GM18907 (cell line): Measurements from ENCODE around the gene WAC.
"Not testable (repeated sequence)": the region's sequence is repeated elsewhere in the genome, so short reads cannot be mapped to it uniquely, and the experiment has no call there.

Experiments used
- ATAC-seq: cut with Tn5 transposase; IDR thresholded peaks from one replicate; pipeline ENCODE4 v1.9.1; 2021; ENCODE audit warnings: mild to moderate bottlenecking, moderate library complexity; ENCODE audit not compliant: unreplicated experiment

WAC gene

GRCh38 chr10:28560617-28561016 is 27.7 kb downstream of the WAC start:
- ATAC-seq, result no peak

DNA sequence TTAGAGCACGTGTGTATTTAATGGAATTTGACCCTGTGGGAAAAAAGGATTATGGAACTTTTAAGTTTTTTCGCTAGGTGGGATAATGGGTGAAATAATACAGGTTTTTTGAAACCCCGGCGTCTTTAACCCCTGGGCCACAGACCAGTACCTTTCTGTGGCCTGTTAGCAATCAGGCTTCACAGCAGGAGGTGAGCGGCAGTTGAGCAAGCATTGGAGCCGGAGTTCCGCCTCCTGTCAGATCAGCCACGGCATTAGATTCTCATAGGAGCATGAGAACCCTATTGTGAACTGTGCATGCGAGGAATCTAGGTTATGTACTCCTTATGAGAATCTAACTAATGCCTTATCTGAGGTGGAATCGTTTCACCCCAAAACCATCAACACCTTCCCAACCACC is 28.6 kb downstream of the WAC start:
- no peak for ATAC-seq

GRCh38 chr10:28564905-28565304 is 32.0 kb downstream of the WAC start:
- no peak for ATAC-seq

- no peak for ATAC-seq
These were observed 33.6 kb downstream of the WAC start for GRCh38 chr10:28566458-28567015.

GRCh38 chr10:28569506-28570159 is 36.7 kb downstream of the WAC start:
- no peak for ATAC-seq

GRCh38 chr10:28570598-28570997 is 37.7 kb downstream of the WAC start:
- ATAC-seq, result no peak

GRCh38 chr10:28571265-28571664 is 38.3 kb downstream of the WAC start:
- no peak for ATAC-seq

DNA sequence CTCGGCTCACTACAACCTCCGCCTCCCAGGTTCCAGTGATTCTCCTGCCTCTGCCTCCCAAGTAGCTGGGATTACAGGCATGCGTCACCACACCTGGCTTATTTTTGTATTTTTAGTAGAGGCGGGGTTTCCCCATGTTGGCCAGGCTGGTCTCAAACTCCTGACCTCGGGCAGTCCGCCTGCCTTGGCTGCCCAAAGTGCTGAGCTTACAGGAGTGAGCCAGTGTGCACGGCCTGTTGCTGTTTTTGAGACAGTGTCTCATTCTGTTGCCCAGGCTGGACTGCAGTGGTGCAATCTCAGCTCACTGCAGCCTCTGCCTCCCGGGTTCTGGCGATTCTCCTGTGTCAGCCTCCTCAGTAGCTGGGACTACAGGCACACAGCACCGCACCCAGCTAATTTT is 41.3 kb downstream of the WAC start:
- not testable (repeated sequence) for ATAC-seq

DNA sequence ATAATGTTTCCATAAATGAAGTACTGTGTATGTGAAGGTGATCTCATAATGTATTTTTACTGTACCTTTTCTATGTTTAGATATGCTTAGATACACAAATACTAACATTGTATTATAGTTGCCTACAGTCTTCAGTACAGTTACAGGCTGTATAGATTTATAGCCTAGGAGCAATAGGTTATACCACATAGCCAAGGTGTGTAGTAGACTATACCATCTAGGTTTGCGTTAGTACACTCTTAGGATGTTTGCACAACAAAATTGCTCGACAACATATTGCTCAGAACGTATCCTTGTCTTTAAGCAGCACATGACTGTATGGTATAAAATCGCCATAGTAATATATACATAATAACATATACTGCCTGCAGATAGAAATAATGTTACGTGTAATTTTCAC is 42.9 kb downstream of the WAC start:
- no peak for ATAC-seq

- no peak for ATAC-seq
These were observed 44.6 kb downstream of the WAC start for GRCh38 chr10:28577506-28577905.

DNA sequence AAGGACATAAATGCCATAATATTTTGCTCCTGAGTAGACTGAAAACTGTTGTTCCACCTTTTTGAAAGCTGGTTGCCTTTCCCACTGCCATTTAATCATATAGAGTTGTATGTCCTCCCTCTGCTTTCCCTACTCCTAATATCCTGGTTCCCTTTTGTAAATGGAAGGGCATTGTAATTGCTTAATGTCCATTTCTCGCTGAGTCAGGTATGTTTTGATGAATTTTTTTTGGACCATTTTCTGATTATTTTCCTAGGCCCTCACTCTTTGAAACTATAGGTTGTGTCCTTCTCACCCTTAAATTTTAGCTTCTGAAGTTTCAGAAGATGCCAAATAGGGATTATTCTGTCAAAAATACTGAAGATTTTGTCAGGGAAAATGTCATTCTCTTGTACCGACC is 45.5 kb downstream of the WAC start:
- no peak for ATAC-seq

DNA sequence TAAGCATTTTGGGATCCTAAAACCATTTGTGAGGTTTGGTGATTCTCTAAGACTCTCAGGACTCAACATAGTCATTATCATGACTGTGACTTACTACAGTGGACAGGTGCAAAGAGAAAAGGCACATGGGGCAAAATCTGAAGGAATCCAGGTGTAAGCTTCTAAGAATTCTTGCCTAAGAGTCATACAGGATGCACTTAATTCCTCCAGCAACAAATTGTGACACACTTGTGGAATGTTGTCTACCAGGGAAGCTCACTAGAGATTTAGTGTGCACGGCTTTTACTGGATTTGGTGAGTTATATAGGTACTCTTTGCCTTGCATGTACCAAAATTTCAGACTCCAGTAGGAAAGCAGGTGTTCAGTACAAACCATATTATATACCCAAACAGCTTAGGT is 47.9 kb downstream of the WAC start:
- no peak for ATAC-seq

DNA sequence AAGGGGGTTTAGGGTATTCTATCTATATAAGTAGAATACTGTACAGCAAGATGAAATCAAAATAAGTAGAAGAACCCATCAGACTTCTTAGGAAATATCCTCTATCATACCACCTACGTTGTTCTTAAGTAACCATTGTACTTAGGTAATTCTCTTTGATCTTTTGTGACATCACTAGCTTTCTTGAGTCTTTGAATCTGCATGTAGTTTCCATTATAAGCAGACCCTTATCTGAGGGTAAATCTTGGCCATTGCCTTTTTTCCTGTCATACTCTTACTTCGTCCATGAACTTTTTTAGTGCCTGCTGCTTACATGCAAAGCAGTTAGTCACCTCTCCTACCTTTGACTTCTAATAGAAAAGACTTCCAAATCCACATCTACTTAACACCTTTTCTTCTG is 49.0 kb downstream of the WAC start:
- ATAC-seq, result no peak

- ATAC-seq, result no peak
These were observed 52.2 kb downstream of the WAC start for GRCh38 chr10:28585076-28585475.

- no peak for ATAC-seq
These were observed 53.3 kb downstream of the WAC start for GRCh38 chr10:28586176-28586575.

DNA sequence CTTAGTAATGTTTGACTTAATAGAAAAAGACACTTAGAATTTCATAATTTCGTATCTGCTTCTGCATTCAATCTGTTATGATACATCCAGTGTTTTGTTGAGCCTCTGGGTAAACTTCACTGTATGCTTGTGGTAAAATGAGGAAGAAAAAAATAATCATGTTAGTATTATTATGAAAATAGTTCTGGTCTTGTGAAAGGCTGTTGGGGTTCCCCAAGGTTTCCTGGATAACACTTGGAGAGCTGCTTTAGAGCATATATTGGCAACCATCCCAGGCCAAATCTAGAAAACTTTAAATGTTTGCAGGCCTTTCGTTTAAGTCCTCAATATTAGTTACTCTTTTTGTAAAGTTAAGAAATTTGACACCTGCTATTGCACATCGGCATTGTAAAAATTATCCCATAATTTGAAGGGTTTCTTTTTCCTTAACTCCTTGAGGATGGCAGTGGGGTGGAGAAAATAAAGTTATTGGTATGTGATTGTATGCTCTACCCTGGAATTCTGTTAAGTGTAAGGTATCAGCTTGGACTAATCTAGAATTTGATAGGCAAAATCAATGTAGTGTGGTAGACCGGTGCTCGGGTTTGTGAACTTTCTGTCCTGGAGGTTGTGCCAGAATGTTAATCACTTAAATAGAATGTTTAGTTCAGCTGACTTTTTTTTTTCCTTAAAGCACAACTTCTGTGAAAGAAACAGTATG is 54.5 kb downstream of the WAC start:
- no peak for ATAC-seq

DNA sequence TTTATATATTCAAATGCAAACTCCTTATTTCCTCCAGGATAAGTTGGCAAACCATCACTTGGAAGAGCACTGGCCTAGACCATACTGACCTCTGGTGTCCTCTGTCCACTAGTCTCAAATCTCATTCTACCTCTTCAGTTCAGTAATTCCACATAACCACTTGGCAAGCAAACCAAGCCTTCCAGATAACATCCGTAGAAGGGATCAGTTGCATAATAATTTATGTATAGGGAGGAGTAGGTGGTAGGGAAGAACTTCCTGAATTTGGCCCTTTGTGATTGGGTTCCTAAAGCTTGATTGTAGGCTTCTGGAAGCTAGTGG is 55.0 kb downstream of the WAC start:
- no peak for ATAC-seq

DNA sequence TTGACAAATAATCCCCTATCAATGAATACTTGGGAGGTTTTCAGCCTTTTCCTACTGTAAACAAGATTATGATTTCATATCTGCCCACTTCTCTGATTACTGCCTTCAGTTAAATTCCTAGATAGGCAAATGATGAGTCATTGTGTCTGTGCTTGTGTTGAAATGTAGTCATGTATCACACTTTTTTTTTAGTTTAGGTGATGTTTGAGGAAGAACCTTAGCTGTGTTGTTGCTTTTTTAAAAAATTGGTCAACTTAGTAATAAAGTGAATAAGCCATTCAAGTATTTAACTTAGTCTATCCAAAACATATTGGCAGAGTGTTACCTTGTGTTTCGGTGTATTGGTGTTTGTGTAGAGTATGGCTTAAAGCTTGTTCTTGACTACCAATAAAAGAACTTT is 60.0 kb downstream of the WAC start:
- no peak for ATAC-seq

DNA sequence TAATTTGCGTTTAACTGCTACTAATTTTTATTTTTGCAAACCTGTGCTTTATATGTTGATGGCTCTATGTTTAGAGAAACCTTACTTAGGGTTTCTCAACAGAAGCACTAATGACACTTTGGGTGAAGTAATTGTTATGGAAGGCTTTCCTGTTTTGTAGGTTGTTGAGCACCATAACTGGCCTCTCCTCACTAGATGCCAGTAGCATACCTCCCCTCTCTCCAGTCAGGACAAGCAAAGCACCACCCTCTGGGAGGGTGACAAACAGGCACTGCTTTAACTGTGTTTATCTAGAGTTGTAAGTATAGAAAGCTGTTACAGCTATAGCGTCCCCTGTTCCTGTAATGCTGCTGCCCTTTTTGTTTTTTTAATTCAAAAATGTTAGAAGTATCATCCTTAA is 60.9 kb downstream of the WAC start:
- no peak for ATAC-seq

- ATAC-seq, result no peak
These were observed 61.5 kb downstream of the WAC start for GRCh38 chr10:28594406-28594805.

- ATAC-seq, result no peak
These were observed 62.7 kb downstream of the WAC start for GRCh38 chr10:28595613-28596012.

DNA sequence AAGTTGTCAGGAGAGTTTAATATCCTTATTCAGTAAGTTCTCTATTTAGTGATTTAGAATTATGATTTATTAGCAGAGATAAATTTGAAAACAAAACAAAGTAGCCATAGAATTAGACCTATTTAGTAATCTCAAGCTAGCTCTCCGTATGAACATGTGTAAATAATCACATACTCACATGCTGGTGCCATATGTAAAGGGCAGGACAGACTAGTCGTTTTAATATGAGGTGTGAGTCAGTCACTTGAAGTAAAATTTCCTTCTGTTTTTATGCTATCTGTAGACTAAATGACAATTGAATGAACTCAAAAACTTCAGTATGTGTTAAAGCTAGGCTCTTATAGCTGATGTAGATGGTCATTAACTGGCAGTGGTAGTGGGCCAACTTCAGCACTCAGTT is 67.1 kb downstream of the WAC start:
- ATAC-seq, result no peak

DNA sequence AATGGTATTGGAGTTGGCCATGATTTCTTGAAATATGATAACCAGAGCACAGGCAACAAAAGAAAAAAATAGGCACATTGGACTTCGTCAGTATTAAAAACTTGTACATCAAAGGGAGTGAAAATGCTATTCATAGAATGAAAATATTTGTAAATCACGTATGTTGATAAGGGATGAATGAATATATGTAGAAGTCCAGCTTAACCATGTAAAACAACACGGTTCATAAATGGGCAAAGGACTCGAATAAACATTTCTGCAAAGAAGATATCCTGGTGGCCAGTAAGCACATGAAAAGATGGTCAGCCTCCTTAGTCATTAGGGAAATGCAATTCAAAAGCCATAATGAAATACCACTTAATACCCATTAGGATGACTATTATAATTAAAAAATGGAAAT is 68.1 kb downstream of the WAC start:
- ATAC-seq, result no peak
